ENCODE data around the gene ARID5B.

DNA sequence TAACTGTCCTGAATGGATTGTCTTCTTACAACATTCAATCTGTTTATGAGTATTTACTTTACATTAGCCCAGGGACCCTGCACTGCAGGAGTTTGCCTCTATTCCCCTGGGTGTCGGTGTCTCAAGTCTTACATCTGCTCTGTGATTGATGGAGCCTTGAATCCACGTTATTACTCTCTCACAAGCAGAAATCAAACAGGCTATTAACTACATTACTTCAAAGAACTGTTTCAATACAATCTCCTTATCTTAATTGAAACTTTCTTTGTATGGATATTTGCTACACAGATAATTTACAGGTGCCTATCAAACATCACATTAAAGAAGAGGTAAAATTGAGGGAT, 3.1 kb upstream of the ARID5B start:
- TF ChIP-seq CTCF (IDR thresholded peaks at IDR 0.05; ENCODE audit: borderline replicate concordance, extremely low read depth, low read length, poor library complexity, severe bottlenecking) (no peak), EZH2 (IDR thresholded peaks at IDR 0.05; ENCODE audit: borderline replicate concordance, low read depth, low read length, severe bottlenecking) (no peak)
